Forelimb muscle (tissue), 1 donor: ENCODE results near the gene UNC5B. TPM values are rescaled to one million over a fixed set of nuclear protein-coding genes. Genes with fewer than 3 reads are reported as not detected.
"Not testable (repeated sequence)": the region's sequence is repeated elsewhere in the genome, so short reads cannot be mapped to it uniquely, and the experiment has no call there.

Experiments
- DNase-seq: peaks from one replicate; pipeline ENCODE4 v3.0.0-alpha.2; 2013; ENCODE audit warnings: low read depth
- polyA plus RNA-seq: library from polyadenylated mRNA; unstranded; fragments of 120-200 nt; gene quantifications from one replicate; pipeline ENCODE4 v1.2.1, GENCODE V29; 2013; ENCODE audit not compliant: insufficient read length

The UNC5B gene
- polyA plus RNA-seq, 1 donor, result 11.1 TPM

DNA sequence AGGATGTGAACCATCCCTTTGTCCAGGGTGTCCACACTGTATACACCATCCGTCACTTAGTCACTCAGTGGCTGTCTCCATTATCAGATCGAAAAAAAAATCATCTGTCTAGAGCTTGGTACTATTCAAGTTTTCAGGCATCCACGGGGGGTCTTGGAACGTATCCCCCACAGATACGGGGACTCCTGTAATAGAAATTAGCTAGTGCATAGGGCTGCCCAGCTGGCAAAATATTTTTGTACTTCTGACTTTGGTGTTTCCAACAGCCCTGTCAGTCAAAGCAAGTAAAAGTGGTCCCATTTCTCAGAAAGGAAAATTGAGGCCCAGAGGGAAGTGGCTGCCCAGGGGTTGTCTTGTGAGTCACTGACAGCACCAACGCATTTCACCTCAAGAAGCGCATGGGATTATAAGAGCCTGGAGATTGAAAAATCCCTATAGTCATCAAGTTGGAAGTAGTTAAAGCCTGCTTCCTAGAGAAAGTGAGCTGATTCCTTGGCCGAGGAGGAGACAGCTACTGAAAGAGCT, 54.6 kb downstream of the UNC5B start:
- no peak for DNase-seq

- DNase-seq, result no peak
These were observed 55.3 kb downstream of the UNC5B start for GRCh38 chr10:71267508-71268240.

DNA sequence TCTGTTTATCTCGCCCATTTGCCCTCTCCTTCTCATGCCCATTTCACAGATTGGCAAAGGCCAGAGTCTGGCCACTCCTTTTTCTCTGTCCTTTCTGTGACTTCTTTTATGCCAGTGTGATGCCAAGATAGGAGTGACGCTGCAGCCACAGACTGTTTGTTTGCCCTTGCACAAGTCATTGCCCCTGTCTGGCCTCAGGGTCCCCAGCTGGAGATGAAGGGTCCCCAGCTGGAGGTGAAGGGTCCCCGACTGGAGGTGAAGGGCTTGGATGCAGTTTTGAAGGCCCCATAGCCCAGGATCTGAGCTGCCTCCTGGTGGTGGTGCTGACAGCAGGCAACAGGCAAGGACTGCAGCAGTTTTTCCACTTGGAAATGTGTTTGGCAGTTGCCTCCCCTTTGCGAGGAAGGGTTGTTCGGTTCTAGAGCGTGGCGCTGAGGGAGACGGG, 55.9 kb downstream of the UNC5B start:
- no peak for DNase-seq

DNA sequence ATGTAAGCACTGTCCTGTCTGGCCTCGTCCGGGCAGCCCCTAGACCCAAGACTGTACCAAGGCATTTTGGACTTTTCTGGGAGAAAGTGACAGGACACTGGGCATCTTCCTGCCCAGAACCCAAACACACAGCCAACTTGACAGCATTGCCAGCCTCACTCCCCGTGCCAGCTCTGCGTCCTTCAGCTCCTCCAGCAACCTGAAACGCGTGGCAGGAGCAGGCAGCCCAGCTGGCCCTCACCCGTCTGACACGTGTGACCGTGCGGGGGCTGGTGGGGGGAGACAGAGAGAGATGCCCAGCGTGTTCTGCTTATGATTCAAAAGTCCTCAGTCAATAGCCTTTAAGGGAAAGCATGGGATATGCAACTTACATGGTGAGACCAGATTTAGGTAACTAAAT, 56.4 kb downstream of the UNC5B start:
- no peak for DNase-seq

DNA sequence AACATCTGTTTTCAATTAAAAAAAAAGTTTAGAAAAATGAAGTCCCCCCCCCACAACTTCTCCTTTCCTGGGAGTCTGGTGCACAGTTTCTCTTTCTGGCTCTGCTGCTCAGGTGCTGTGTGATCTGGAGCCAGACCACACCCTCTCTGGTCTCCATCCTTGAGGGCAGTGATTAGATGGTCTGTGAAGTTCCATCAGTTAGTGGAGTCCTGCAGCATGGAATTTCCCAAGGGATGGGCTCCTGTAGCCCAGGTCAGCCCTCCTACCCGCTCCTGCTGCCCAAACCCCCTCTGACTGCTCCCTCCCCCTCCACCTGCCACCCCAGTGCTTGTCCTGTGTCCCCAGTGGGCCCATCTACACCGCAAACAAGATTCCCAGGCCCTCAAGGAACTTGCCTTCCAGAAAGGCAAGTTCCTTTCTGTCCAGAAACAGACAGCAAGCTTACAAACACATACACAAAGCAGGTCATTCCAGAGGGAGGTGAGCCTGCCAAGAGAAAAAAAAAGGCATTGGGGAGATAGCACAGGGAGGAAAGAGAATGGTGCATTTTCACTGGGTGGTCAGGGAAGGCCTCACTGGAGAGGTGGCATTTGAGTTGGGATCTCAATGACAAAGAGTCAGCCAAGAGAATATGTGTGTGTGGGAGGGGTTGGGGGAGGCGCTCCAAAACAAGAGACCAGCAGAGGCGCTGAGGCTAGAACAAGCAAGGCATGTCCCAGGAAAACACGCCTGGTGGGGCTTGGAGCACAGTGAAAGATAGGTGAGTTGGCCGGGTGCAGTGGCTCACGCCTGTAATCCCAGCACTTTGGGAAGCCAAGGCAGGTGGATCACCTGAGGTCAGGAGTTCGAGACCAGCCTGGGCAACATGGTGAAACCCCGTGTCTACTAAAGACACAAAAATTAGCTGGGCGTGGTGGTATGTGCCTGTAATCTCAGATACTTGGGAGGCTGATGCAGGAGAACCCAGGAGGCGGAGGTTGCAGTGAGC, 57.2 kb downstream of the UNC5B start:
- no peak for DNase-seq

GRCh38 chr10:71270301-71271220, 58.2 kb downstream of the UNC5B start:
- DNase-seq, result no peak

DNA sequence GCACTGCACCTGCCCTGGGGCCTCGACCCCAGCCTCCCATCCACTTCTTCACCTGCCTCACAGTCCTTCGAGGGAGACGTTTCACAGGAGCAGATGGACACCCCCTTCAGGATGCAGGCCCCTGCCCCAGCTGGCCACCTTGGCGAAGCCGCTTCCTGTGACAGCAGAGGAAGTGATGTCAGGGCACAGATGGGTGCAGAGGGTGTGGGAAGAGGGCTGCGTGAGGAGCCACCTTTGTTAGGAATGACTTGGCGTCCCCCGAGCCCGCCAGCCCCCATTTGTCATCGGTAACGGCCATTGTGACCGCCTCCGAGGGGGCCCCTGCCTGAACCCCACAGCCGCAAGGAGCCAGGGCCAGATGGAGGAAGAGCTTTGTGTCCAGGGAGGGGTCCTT, 59.3 kb downstream of the UNC5B start:
- no peak for DNase-seq

- no peak for DNase-seq
These were observed 59.8 kb downstream of the UNC5B start for GRCh38 chr10:71272056-71272771.

- DNase-seq, result not testable (repeated sequence)
These were observed 60.6 kb downstream of the UNC5B start for GRCh38 chr10:71272974-71273373.

GRCh38 chr10:71273506-71273905, 61.1 kb downstream of the UNC5B start:
- DNase-seq, result no peak

- no peak for DNase-seq
These were observed 62.8 kb downstream of the UNC5B start for GRCh38 chr10:71274901-71275796.

DNA sequence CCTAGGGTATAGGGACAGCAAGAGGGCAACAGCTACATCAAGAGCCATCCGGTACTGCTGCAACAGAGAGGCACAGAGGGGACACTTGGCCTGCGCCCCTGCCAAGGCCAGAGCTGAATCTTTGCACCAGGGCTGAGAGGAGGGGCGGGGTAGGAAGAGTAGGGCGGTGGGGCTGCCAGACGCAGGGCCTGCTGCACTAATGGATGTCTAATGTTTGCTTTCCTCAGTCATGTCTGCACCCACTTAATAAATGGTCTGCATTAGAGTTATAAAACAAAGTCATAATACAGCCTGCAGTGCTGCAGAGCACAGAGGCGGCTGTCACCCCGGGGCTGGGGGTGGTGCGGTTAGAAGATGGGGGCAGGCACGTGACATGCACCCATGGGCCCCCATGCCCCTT, 64.5 kb downstream of the UNC5B start:
- DNase-seq, result no peak

DNA sequence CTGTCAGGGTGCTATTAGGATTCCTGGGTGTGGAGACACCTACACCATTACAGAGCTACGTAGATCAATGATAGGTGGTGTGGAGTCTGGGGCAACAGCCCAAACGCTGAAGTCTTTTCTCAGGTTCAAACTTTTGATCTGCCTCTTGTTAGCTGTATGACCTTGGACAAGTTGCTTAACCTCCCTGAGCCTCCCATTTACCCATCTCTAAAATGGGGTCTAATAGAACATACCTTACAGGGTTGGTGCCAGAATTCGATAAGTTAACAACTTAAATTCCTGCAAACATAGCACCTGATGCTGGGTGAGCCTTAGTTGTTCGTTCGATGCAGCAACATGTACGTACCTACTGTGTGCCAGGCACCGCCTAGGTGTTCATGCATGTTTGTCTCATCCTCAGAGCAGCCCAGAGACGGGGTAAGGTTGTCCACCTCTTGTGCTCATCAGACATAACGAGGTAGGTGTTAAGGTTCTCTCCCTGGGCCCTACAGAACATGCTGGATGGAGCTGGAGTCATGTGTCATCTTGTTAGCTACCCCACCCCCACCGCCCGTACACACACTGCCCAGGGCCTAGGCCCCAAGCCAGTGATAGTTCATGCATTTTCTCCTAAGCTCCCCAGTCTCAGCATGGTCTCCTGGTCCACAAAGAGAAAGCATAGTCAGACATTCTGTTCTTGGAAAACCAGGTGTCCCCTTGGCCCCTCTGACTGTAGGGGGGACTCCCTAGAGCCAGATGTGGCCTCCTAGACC, 65.7 kb downstream of the UNC5B start:
- no peak for DNase-seq

- no peak for DNase-seq
These were observed 66.6 kb downstream of the UNC5B start for GRCh38 chr10:71278691-71279588.

GRCh38 chr10:71279590-71280170, 67.3 kb downstream of the UNC5B start:
- no peak for DNase-seq

DNA sequence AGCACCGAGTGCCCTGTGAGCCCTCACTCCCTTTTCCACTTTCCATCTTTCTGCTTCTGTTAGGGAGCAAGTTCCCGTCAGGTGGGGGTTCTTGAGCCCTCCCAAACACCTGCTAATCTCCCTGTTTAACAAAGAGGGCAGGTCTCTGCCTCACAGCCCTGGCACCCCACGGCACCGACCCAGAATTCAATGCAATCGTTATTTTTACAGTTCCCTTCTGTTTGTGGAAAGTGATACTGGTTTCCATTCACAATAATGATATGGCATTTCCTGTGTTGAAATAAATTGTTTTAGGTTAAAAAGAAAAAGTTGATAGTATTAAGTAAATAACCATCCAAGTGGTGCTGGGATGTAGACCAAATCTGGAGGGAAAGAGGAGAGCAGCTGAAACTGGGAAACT, 67.8 kb downstream of the UNC5B start:
- DNase-seq, result no peak

DNA sequence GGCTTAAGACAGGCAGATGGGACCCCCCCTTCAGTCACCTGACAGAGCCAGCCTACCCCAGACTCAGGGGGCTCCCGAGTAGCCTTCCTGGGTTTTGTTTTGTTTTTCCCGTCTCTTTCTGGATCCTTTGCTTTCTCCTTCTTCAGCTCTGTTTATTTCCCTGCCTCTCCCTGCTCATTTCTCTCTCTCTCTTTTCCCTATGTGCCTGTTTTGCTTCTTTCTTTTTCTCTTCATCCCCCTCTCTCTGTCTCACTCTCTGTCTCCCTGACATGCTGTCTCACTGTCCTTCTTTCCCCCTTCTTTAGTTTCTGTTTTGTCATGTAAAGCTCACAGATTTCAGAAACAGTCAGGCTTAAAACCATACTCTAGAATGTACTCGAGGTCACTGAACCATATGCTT, 68.5 kb downstream of the UNC5B start:
- no peak for DNase-seq
